ENCODE measurements around the gene GNL1.
A peak's percentile ranks its signal among the peaks of the same experiment; 100 is the strongest.

Gene GNL1

GRCh38 chr6:30556066-30556905 lies at the start of gene GNL1:
Gene GNL1 (minus strand): TSS chr6:30556489. CDS start chr6:30556203, 286 bp downstream.
- DNase-seq = peak; percentile 98

- no peak for DNase-seq
These were observed 47.7 kb upstream of the GNL1 start for GRCh38 chr6:30603961-30604360.

- DNase-seq = no peak
These were observed 45.7 kb upstream of the GNL1 start for GRCh38 chr6:30601815-30602641.

- no peak for DNase-seq
These were observed 45.1 kb upstream of the GNL1 start for GRCh38 chr6:30601436-30601814.

- DNase-seq = no peak
These were observed 44.2 kb upstream of the GNL1 start for GRCh38 chr6:30600451-30600961.

GRCh38 chr6:30599625-30600324 lies 43.5 kb upstream of the GNL1 start:
- DNase-seq = no peak

GRCh38 chr6:30598912-30599624 lies 42.8 kb upstream of the GNL1 start:
- DNase-seq = no peak

- peak; percentile 79 for DNase-seq
These were observed 41.2 kb upstream of the GNL1 start for GRCh38 chr6:30597315-30598144.

GRCh38 chr6:30592287-30592686 lies 36.0 kb upstream of the GNL1 start:
- no peak for DNase-seq

- DNase-seq = no peak
These were observed 34.7 kb upstream of the GNL1 start for GRCh38 chr6:30591008-30591407.

GRCh38 chr6:30590509-30590908 lies 34.2 kb upstream of the GNL1 start:
- DNase-seq = no peak

GRCh38 chr6:30589754-30590358 lies 33.6 kb upstream of the GNL1 start:
- no peak for DNase-seq

- no peak for DNase-seq
These were observed 27.6 kb upstream of the GNL1 start for GRCh38 chr6:30583921-30584320.

- DNase-seq = no peak
These were observed 21.8 kb upstream of the GNL1 start for GRCh38 chr6:30578051-30578450.

- no peak for DNase-seq
These were observed 16.8 kb upstream of the GNL1 start for GRCh38 chr6:30573113-30573512.

- DNase-seq = no peak
These were observed 15.9 kb upstream of the GNL1 start for GRCh38 chr6:30572148-30572547.

- no peak for DNase-seq
These were observed 15.4 kb upstream of the GNL1 start for GRCh38 chr6:30571762-30572082.

GRCh38 chr6:30571075-30571761 lies 14.9 kb upstream of the GNL1 start, which contains the start of gene ABCF1:
Gene ABCF1 (plus strand): TSS chr6:30571442. CDS start chr6:30571488, 46 bp downstream.
- DNase-seq = peak; percentile 99

- DNase-seq = no peak
These were observed 14.4 kb upstream of the GNL1 start for GRCh38 chr6:30570740-30571074.

- DNase-seq = no peak
These were observed 14.0 kb upstream of the GNL1 start for GRCh38 chr6:30570263-30570662.

GRCh38 chr6:30568245-30568644 lies 12.0 kb upstream of the GNL1 start:
- DNase-seq = peak; percentile 71

Measured in activated CD4-positive, alpha-beta T cell treated with anti-CD3 and anti-CD28 coated beads, Interleukin-10, Interleukin-2, amounts not matched to agents 100 ng/mL and 50 ng/mL, durations not matched to agents 16 hours and 8 hours (primary cell).